ENCODE results near the gene PARP15. TPM values are rescaled to one million over a fixed set of nuclear protein-coding genes. Genes with fewer than 3 reads are reported as not detected.
"Not testable (repeated sequence)": the region's sequence is repeated elsewhere in the genome, so short reads cannot be mapped to it uniquely, and the experiment has no call there.

PARP15 gene
- total RNA-seq, 1 donor from 2014 or later, result 2.9 TPM

DNA sequence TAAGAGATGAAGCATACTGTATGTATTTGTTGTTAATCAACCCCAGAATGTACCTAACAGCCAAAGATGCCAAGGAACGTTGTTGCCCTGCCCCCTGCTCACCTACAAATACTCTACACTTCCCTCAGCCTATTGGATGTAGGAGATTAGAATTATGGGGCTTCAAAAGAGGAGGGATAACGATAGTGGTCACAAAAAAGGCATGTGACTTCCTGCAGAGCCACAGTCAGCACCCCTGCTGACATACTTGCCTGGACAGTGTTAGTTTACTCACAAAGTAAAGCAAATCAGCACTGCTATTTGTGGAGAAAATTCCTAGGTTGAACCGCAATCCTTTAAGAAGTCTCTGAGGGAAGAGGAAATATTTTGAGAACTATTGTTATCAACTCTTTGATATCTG lies 37.9 kb downstream of the PARP15 start:
- DNase-seq (ENCODE audit: low spot score), result no peak

DNA sequence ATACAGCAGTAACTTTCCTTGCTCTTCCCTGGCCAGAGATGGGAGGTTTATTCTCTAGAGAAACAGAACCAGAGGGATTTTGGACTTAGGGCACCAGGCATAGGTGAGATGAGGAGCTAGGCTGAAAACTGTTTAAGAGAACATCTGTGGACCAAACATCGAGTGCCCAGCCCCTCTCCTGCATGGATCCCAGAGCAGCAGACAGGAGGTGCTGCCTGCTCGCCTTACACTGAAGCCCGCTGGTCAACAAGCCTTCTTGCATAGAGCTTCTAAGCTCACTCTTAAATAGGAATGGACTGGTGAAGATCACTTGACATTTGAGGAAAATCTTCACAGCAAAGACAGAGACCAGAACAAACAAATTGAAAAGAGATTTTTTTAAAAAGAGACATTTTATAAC lies 41.2 kb downstream of the PARP15 start:
- DNase-seq (ENCODE audit: low spot score), result no peak

DNA sequence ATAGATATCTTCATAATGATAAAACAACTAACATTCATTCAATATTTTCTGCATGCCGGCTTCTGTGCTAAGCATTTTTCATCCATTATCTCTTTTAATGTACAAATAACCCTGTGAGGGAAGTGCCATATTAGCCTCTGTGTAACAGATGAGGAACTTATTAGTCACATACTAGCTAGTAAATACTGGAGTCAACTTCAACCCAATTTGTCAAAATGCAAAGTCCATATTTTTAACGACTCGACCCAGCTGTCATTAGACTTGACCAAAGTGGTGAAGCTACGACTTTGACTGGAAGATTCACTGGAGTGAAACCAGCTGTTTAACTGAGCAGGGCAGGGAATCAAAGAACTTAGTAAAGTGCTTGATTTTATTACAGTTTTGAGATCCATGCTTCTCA lies 41.6 kb downstream of the PARP15 start:
- no peak for DNase-seq (ENCODE audit: low spot score)

DNA sequence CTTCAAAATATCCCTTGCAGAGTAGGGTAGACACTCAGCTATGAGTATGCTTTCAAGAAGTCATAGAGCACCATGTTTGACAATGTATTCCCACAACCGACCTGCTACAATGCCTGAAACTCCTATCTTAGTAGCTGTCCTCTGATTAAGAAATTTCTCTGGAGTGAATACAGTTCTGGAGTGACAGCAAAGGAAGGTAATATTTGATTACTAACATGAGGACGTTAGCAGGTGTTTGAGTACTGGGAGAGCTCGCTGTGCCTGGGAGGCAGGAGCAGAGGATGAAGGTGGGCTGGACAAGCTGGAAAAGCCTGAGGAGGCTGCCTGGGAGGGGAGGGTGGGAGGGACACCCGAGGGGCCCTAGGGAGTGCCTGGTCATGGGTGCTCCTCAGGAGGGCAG lies 42.9 kb downstream of the PARP15 start:
- DNase-seq (ENCODE audit: low spot score), result no peak

DNA sequence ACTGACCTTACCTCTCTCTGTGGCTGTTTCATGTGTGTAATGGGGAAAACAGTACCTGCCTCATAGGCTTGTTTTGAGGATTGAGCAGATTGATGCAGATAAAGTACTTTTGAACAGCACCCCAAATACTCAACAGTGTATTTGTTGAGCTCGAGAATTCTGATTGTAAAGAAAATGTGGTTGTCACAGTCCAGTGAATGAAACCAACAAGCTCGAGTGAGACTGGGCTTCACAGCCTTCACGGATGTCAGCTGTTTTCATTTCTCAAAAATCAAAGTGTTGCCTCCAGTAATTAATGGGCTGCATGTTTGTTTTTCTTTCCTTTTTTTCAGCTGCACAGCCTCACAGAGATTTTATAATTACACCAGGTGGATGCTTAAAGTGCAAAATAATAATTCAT lies 43.7 kb downstream of the PARP15 start:
- no peak for DNase-seq (ENCODE audit: low spot score)

DNA sequence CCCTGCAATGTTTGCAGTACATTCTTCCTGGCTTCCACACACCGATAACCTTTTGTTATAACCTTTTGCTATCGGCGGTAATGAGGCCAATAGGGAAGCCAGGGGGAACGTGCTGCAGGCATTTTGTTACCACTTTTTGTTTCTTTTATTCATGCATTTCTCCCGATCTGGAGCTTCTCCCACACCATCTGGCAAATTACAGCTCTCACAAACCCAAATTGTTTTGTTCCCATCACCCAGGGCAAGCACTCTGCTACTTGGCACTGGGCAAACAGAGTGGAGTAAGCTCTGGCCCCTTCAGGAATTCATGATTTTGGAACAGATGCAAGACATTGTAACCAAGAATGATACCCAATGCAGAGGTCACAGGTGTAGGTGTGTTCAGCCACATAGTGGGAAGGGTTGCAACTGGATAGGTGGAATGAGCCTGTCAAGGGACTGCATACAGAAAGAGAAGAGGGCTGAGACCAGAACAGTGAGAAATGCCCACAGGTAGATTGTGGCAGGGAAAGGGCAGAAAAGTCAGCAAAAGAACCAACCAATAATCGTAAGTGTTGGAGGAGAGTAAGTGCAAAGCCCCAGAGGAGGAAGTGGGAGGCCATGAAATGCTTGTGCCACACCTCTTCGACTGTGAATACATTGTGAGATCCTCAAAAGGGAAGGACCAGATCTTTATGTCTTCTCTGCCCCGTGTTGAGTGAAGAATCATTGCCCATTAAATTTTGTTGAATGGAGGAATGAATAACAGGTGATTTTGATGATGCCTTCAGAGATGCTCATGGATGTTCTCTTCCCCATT lies 45.8 kb downstream of the PARP15 start:
- DNase-seq (ENCODE audit: low spot score), result no peak

DNA sequence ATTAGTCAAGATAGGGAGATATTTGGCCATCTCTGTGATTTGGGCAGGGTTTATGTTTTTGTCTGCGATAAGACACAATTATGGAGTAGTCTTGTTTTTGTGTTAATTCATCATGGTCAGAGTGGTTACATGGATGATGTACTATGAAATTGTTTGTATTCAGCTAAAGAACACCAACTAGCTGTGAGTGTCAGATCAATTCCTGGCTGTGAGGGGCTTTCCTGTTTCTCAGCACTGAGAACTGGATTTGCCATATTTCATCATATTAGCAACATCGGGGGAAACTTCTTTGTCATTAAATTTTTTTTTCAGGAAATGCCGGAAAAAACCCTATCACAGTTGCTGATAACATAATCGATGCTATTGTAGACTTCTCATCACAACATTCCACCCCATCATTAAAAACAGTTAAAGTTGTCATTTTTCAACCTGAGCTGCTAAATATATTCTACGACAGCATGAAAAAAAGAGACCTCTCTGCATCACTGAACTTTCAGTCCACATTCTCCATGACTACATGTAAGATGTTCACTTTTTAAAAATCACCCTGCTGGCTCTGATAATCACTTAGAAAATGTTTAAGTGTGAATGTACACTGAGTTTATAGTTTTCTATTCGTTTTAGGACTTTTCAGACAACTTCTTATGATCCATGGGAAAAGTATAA lies 49.2 kb downstream of the PARP15 start:
- DNase-seq (ENCODE audit: low spot score), result no peak

DNA sequence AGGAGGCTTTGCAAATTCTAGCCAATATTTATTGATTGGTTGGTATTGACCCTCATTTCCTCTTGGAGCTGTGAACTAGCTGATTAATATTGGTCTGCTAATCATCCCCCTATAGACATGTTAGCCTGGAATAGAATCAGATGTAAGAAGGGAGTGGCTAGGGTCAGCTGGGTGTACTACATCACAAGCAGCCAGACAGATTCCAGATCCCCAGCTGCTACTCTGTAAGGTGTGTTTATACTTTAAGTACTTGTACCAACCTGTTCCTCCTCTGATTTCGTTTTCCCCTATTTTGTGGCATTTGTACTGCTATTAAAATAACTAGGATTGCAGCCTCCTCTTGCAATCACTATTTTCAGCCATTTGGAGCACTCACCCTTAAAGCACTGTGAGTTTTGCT lies 49.9 kb downstream of the PARP15 start:
- no peak for DNase-seq (ENCODE audit: low spot score)

DNA sequence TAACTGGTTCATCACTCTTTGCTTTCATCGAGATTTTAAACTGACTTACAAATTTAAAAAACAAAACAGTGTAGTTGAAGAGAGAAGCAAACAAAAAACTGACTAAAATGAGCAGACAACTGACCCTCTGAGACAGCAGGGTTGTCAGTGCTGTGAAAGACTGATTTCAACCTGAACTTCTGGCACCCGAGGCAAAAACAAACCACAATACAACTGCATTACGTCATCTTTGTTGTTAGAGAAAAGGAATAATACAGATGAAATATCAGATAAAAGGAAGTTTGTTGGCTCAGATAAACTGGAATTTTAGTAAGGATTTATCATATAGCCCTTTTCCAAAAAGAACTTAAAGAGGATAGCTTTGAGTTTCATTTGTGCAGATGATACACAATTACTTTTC lies 51.1 kb downstream of the PARP15 start:
- DNase-seq (ENCODE audit: low spot score), result no peak

DNA sequence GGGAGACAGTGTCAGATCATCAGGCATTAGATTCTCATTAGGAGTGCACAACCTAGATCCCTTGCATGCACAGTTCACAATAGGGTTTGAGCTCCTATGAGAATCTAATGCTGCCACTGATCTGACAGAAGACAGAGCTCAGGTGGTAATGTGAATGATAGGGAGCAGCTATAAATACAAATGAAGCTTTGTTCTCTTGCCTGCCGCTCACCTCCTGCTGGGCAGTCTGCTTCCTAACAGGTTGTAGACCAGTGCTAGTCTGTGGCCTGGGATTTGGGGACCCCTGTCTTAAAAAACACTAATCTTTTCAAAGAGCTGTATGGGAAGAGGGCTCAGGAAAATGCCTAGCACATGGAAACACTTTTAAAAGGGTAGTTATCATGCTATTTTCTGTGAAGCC lies 52.3 kb downstream of the PARP15 start:
- DNase-seq (ENCODE audit: low spot score), result no peak

DNA sequence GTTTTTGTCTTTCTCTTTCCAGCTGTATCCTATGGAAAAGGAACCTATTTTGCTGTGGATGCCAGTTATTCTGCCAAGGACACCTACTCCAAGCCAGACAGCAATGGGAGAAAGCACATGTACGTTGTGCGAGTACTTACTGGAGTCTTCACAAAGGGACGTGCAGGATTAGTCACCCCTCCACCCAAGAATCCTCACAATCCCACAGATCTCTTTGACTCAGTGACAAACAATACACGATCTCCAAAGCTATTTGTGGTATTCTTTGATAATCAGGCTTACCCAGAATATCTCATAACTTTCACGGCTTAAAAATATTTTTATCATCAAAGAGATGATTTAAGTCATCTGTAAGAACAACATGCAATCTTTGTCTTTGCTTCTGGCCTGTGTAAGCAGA lies 58.3 kb downstream of the PARP15 start:
- no peak for DNase-seq (ENCODE audit: low spot score)

DNA sequence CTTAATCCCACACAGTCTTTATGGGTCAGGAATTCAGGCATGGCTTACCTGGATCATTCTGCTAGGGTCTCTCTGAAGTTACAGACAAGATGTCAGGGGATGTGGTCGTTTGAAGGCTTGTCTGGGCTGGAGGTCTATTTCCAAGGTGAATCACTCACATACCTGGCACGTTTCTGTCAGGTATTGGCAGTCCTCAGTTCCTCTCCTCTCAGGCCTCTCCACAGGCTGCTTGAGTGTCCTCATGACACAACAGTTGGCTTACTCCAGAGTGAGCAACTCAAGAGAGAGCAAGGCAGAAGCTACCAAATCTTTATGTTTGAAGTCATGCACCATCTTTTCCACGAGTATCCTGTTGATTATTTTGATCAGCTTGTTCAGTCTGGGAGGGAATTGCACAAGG lies 59.2 kb downstream of the PARP15 start:
- no peak for DNase-seq (ENCODE audit: low spot score)

DNA sequence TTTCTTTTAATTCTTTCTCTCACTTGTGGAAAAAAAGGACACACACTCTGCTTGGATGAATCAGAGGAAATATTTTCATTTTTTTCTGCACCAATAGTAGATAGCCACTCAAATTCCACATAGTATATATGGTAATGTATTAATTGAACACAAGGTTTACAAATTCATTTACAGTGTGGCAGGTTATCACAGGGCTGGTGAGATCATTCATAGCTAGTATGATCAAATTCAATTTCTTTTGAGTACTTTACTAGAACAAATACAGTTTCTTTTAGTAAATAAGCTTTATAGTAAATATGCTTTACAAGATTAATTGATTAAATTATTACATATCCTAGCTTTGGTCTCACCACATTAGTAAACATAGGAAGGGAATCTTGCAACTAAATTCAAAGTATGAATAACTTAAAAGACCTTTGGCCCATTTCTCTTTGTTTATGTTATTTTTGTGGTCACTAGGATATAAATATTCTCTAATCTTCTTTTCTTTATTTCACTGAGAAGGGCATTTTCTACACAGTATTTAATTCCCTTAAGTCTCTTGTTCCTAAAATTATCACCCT lies 63.1 kb downstream of the PARP15 start:
- DNase-seq (ENCODE audit: low spot score), result no peak

DNA sequence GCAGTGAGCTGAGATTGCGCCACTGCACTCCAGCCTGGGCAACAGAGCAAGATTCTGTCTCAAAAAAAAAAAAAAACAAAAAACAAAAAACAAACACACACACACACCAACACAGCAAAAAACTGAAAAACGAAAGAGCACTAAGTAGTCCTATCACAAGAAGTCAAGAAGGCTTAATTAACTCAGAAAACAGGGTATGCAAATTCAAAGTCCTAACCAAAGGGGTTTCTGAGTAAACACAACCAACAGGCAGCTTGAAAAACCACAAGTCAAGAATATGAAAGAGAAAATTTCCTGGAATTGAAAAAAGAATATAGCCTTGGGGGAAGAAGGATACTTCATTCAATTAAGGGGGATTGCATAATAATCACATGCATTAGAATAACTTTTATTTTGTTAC lies 65.5 kb downstream of the PARP15 start:
- no peak for DNase-seq (ENCODE audit: low spot score)

DNA sequence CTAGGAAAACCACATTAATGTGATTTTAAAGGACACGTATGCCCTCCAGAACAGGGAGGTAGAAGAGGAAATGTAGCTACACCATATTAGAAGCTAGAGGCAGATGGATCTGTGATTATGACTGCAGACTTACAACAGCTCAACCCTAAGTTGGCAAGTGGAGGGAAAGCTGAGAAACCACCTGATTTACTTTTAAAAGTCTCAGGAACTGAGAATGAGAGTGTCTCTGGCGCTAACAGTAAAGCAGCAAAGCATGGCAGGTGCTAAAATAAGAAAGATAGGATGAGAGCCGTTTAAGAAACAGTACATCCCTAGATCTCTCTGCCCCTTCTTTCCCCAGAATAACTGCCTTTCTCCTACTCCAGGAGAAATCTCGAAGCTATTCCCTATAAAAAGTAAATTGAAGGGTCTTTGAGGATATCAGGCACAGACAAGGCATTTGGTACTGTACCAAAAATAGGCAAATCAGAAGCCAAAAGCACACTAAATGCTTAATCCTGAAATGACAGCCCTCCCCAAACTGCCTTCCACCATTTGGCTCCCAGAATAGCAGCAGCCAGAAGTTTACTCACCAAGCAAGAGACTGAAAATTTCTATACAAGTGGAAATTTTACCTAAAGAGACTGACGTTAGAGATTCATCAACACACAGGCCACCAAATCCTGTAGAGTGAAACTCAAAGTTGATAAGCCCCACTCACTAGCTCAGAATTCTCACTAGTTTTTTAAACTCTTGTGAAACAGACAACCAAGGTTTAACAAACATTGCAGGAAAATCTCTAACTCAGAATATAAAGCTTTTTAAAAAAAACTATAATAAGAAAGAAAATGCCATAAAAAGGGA lies 68.9 kb downstream of the PARP15 start:
- DNase-seq (ENCODE audit: low spot score), result no peak

DNA sequence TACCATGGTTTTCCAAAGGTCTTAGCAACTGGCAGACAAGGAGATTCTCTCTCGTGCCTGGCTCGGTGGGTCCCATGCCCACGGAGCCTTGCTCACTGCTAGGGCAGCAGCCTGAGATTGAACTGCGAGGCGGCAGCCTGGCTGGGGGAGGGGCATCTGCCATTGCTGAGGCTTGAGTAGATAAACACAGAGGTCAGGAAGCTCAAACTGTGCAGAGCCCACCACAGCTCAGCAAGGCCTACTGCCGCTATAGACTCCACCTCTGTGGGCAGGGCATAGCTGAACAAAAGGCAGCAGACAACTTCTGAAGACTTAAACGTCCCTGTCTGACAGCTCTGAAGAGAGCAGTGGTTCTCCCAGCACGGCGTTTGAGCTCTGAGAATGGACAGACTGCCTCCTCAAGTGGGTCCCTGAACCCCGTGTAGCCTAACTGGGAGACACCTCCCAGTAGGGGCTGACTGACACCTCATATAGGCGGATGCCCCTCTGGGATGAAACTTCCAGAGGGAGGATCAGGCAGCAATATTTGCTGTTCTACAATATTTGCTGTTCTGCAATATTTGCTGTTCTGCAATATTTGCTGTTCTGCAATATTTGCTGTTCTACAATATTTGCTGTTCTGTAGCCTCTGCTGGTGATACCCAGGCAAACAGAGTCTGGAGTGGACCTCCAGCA lies 73.9 kb downstream of the PARP15 start:
- DNase-seq (ENCODE audit: low spot score), result not testable (repeated sequence)

DNA sequence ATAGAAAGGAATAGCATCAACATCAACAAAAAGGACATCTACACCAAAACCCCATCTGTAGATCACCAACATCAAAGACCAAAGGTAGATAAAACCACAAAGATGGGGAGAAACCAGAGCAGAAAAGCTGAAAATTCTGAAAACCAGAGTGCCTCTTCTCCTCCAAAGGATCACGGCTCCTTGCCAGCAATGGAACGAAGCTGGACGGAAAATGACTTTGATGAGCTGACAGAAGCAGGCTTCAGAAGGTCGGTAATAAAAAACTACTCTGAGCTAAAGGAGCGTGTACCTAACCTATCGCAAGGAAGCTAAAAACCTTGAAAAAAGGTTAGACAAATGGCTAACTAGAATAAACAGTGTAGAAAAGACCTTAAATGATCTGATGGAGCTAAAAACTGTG lies 74.5 kb downstream of the PARP15 start:
- DNase-seq (ENCODE audit: low spot score), result not testable (repeated sequence)

DNA sequence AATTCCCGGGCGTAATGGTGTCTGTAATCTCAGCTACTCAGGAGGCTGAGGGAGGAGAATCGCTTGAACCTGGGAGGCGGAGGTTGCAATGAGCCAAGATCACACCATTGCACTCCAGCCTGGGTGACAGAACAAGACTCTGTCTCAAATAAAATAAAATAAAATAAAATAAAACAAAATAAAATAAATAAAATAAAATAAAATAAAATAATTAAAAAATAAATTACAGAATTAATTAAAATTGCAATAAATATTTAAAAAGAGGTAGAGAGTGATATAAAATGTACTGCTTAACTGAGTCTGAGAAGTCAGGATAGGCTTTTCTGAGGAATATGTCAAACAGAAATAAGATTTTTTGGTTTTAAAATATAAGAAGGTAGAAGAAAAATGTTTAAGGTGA lies 80.9 kb downstream of the PARP15 start:
- not testable (repeated sequence) for DNase-seq (ENCODE audit: low spot score)

DNA sequence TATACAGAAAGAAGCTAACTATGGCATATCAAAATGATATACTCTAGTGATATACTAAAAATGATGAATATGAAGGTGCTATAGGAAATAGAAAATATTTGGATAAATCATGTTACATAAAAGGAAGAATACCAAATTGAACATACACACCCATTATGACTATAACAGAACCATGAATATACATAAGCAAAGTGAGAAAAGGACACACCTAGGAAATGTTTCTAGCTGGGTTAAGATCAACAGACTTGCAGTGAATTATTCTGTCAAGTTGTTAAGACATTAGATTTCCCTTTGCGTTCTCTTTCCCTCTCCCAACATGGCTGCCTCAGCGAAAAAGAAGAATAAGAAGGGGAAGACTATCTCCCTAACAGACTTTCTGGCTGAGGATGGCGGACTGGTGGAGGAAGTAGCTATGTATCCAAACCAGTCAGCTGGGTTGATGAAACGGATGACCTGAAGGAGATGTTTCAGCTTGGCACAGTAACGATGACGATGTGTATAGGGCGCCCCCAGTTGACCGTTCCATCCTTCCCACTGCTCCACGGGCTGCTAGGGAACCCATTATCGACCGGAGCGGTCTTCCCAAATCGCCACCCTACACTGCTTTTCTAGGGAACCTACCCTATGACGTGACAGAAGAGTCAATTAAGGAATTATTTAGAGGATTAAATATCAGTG lies 83.0 kb downstream of the PARP15 start:
- DNase-seq (ENCODE audit: low spot score), result no peak

DNA sequence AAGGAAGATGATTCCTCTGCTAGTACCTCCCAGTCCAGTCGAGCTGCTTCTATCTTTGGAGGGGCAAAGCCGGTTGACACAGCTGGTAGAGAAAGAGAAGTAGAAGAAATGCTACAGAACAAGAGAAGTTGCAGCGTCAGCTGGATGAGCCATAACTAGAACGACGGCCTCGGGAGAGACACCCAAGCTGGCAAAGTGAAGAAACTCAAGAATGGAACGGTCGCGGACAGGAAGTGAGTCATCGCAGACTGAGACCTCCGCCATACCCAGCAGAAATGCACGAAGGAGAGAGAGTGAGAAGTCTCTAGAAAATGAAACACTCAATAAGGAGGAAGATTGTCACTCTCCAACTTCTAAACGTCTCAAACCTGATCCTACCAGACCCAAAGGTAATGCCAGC lies 84.2 kb downstream of the PARP15 start:
- DNase-seq (ENCODE audit: low spot score), result no peak

DNA sequence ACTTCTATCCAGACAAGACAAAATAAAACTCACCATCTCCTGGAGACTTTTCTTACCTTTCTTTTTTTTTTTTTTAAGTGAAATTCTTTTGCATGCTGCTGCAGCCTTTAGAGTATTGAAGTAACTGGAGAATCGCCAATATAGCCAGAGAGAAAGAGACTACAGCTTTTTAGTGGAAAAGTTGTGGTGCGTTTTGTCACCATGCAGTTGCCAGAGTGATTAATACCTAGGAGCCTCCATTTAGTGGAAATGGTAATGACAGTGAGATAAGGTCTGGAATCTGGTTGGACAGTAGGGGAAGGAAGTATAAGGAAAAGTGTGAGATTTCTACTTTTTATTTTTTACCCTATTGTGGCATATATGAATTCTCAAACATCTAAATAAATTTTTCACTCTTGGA lies 85.1 kb downstream of the PARP15 start:
- DNase-seq (ENCODE audit: low spot score), result no peak

Data from mesenteric fat pad (tissue), 1 donor.